Bronchial epithelial cell (primary cell): ENCODE measurements around the gene SPTBN1. TPM values are rescaled to one million over a fixed set of nuclear protein-coding genes. Genes with fewer than 3 reads are reported as not detected.

ENCODE experiments used
- DNase-seq: peaks from one replicate; pipeline ENCODE4 v3.0.0-alpha.2; 2010; ENCODE audit warnings: low read depth
- FAIRE-seq: peaks from 2 replicates; lab custom pipeline; 2011; peaks lifted over from hg19 to GRCh38; lab: Jason Lieb, UNC
- H3K27me3 ChIP-seq: 2 replicates; pipeline ENCODE4 v1.5.1; 2011; ENCODE audit warnings: low read length; ENCODE audit not compliant: control insufficient read depth, insufficient read depth
- H3K36me3 ChIP-seq: 2 replicates; pipeline ENCODE4 v1.5.1; 2011; ENCODE audit warnings: low read length; ENCODE audit not compliant: control insufficient read depth, insufficient read depth
- H3K4me3 ChIP-seq: 2 replicates; pipeline ENCODE4 v1.5.1; 2011; ENCODE audit warnings: mild to moderate bottlenecking, low read depth, low read length, control low read depth
- CTCF ChIP-seq: IDR thresholded peaks from 2 replicates; pipeline ENCODE4 v1.5.1; 2011; ENCODE audit warnings: mild to moderate bottlenecking, moderate library complexity, low read length, control low read depth, inconsistent platforms; ENCODE audit not compliant: insufficient read depth, severe bottlenecking
- total RNA-seq: library from RNA; depleted of rRNA; stranded (reverse); fragments of >200 nt; gene quantifications from 2 replicates; pipeline ENCODE4 v1.2.1, GENCODE V29; 2014

SPTBN1 gene
- total RNA-seq, 1 donor from 2014 or later, result 339 TPM

- no peak for TF ChIP-seq CTCF
- Histone ChIP-seq H3K4me3 (no peak overlapping the region), H3K36me3 (no peaks in the 10 kb centered on the region), H3K27me3 (no peaks in the 10 kb centered on the region)
- FAIRE-seq (no peak), DNase-seq (no peak)
These were observed 9.0 kb downstream of the SPTBN1 start for GRCh38 chr2:54465143-54465542.

- FAIRE-seq, result no peak
- no peak for TF ChIP-seq CTCF
- H3K36me3 ChIP-seq, result no peaks in the 10 kb centered on the region
- no peaks in the 10 kb centered on the region for H3K27me3 ChIP-seq
- H3K4me3 ChIP-seq, result no peak overlapping the region
- DNase-seq, result no peak
These were observed 10.7 kb downstream of the SPTBN1 start for GRCh38 chr2:54466870-54467269.

GRCh38 chr2:54468673-54469072 is 12.5 kb downstream of the SPTBN1 start:
- FAIRE-seq, result no peak

GRCh38 chr2:54469484-54470053 is 13.4 kb downstream of the SPTBN1 start:
- Histone ChIP-seq H3K36me3 (no peaks in the 10 kb centered on the region), H3K27me3 (no peaks in the 10 kb centered on the region), H3K4me3 (no peak overlapping the region)
- FAIRE-seq (no peak), DNase-seq (no peak)
- no peak for TF ChIP-seq CTCF

More at GRCh38 chr2:54468673-54469072, 12.5 kb downstream of the SPTBN1 start:
- H3K36me3 ChIP-seq, result no peaks in the 10 kb centered on the region
- no peaks in the 10 kb centered on the region for H3K27me3 ChIP-seq
- DNase-seq, result no peak
- H3K4me3 ChIP-seq, result no peak overlapping the region
- no peak for TF ChIP-seq CTCF

GRCh38 chr2:54470266-54470938 is 14.3 kb downstream of the SPTBN1 start:
- Histone ChIP-seq H3K4me3 (no peak overlapping the region), H3K27me3 (no peaks in the 10 kb centered on the region), H3K36me3 (no peaks in the 10 kb centered on the region)
- no peak for FAIRE-seq
- TF ChIP-seq CTCF, result no peak
- DNase-seq, result peak; percentile 50
